NCI-H187 (cell line): ENCODE data around the gene GBGT1.

Experiments used
- DNase-seq, 2 experiments: peaks; one replicate each; lab custom pipeline; 2025; lab: John Stamatoyannopoulos, UW

Gene GBGT1

GRCh38 chr9:133143639-133144141 is 20.0 kb downstream of the GBGT1 start:
- DNase-seq, result no peak

DNA sequence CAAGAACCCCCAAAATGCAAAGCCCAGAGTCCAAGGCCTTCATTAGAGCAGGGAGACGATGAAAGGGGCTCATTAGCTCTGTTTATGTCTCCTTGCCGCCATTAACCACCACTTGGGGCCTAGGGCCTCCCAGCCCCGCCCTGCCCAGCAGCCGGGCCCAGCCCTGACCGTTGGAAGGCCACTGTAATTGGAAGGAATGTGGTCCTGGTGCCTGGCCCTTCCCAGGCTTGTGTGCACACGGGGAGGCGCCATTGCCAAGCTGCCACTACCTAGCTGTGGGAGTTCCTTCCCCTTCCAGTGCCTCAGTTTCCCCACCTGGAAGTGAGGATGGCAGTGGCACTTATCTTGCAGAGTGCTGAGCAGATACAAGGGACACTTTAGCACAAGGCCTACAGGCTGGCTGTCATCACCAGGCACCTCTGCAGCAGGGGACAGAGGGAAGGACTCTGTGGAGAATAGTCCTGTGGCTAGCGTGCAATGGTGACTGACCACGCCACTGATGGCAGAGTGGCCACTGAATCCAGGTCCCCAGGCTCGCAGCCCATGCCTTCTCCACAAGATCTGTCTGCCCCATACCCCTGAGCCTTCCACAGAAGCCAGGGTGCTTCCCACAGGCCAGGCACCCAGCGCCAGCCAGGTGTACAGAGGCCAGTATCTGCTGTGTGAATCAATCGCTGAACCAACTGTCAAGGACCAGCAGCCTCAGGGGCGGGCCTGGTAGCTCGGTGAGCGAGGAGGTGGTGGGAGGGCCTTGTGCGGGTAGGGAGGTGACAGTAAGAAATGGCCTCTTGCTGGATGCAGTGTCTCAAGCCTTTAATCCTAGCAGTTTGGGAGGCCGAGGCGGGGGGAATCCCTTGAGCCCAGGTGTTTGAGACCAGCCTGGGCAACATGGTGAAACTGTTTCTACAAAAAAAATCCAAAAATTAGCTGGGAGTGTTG is 20.8 kb downstream of the GBGT1 start:
- DNase-seq, result no peak

GRCh38 chr9:133141833-133142595 is 21.7 kb downstream of the GBGT1 start:
- DNase-seq, result no peak

GRCh38 chr9:133140606-133141005 is 23.1 kb downstream of the GBGT1 start:
- DNase-seq, result no peak

DNA sequence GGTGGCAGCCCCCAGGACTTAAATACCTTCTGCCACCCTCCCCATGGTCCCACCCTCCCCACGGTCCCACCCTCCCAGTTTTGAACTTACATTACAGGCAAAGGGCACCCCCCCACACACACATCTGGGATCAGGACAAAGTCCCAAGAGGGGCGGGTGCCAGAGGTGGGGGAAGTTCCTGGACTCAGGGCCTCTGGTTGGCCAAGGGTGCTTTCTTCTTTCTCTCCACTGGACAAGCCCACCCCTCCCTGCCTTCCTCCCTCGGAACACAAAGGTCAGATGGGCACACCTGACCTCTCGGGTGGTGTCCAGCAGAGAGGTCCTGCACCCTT is 23.6 kb downstream of the GBGT1 start:
- DNase-seq, result no peak

DNA sequence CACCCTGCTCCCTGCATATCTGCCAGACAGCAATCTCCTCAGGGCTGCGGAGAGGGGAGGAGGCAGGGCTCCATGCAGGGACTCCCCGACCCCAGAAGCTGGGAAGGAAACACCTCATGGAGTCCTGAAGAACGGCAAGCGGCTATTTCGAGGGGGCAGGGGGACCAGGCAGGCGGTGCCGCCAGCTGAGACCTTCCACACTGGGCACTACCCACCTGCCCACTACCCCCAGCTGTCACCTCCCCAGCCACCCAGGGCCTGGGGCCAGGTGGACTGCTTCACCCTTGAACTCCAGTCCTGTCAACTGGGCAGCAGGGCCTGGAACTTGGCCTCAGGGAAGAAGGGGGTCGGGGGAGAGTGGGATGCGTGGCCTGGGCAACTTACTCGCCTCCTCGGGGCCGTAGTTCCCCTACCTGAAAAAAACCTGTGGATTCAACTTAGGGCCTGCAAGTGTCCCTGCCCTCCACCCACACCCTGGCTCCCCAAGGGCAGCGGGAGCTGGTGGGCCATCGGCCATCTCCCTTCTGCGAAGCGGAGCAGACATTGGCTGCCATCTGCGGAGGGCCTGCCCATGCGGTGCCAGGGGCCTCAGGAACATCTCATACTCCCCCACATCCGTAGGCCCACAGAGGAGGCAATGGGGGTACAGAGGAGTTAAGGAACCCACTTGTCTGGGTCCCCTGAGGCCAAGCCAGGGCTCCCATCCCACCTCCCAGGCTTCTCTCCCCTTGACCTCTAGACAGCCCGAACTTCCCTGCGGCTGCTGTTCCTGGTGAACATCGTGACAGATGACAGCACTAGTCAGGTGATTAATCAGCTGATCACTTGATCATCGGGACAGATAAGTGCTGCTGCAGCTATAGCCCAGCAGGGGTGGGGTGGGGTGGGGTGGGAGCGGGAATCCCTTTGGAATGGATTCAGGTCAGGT is 24.2 kb downstream of the GBGT1 start:
- no peak for DNase-seq

GRCh38 chr9:133137451-133138231 is 26.1 kb downstream of the GBGT1 start:
- no peak for DNase-seq

DNA sequence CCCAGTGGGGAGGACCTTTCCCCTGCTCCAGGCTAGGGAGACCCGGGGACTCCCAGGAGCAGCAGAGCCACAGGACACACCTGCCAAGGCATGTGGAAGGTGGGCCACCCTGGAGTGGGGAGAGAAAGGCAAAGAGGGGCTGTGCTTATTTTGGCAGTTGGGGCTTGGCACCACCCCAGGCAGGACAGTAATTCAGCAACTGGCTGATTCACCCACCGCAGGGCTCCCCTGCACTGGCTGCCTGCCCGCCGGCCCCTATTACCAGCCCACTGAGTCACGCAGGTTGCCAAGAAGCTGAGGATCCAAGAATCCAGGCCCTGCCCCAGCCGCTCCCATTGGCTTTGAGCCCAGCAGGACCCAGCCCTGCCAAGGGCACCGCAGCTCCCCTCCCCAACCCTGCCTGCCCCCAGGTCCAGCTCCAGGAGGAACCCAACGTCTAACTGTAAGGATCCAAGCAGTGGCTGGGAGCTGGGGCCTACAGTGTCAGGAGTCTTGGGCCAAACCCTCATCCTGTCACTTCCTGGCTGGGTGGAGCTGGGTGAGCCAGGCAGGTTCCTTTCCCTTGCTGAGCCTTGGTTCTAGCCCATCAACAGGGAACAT is 28.5 kb downstream of the GBGT1 start:
- DNase-seq, result no peak

DNA sequence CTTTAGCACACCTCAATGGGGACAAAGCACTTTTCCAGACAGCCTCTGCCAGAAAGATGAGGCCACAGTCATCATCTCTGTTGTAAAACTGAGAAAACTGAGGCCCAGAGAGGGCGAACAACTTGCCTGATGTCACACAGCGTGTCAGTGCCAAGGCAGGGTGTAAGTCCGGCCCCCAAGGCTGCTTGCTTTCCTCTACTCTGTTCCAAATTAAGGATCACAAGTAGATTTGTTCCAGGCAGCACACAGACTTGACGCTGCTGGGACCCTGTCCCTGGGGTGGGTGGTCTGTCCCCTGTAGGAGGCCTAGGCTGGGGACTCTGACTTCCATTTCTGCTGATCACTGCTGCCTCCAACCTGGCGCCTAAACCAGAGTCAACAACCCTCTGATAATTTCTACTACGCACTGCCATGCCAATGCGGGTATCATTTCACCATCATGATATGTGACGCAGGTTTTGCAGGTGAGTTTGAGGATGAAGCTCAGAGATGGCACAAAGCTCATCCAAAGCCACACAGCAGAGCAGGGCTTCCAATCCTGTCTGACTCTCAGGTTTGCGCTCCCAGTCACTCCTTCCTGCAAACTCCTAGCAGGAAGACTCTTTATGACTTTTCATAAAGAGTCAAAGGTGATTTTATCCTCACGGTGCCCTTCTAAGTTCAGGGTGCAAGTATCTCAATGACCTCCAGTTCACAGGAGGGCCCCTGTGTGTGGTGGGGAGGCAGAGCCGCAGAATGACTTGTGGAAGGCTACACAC is 29.1 kb downstream of the GBGT1 start:
- DNase-seq, result no peak

DNA sequence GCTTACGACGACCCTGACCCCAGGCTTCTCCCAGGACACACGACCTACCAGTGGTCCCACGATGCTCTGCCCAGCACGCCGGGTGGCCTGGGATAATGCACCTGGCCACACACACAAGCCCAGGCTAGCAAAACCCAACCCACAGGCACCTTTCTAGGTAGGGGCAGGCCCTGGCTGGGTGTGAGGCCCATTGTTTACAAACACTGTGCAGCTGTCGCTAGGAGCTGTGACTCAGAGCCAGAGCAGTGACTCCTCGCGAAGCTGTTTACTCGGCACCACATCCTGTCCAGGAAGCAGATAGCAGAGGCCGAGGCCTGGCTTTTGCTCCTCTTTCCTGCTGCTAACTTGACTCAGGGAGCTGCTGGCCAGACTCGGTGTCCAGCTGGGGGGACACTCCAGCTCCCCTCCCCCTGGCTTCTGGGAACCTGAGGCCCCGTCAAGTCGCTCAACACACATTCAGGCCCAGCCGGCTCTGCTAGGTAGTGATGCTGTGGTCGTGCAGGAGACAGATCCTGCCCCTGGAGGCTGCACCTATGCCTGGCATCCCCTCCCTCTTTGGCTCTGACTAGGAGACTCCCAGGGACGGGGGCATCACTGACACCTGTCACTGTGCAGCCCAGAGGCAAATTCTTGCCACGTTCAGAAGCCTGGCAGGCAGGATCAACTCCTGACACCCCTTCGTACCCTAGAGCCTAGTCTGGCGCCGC is 29.9 kb downstream of the GBGT1 start:
- peak in 1 of 2 experiments; percentile 4 for DNase-seq

- no peak for DNase-seq
Measured at GRCh38 chr9:133132174-133132573, 31.5 kb downstream of the GBGT1 start.

DNA sequence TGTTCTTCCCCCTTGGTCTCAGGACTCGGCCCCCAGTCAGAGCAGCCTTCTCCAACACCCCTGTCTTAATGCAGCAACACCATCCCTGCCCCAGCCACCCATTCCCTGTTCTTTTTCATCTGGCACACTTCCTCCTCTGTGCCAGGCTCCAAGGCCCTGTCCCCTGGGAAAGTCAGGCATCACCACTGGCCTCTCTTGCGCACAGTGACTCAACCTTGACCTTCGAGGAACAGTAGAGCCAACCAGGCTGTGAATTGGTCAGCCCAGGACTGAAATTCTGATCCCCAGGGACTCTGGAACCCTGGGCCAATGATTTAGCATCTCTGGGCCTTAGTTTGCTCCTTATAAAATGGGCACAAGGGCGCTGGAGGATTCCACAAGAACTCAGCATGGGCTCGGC is 32.2 kb downstream of the GBGT1 start:
- no peak for DNase-seq

GRCh38 chr9:133130685-133131244 is 32.9 kb downstream of the GBGT1 start:
- no peak for DNase-seq

DNA sequence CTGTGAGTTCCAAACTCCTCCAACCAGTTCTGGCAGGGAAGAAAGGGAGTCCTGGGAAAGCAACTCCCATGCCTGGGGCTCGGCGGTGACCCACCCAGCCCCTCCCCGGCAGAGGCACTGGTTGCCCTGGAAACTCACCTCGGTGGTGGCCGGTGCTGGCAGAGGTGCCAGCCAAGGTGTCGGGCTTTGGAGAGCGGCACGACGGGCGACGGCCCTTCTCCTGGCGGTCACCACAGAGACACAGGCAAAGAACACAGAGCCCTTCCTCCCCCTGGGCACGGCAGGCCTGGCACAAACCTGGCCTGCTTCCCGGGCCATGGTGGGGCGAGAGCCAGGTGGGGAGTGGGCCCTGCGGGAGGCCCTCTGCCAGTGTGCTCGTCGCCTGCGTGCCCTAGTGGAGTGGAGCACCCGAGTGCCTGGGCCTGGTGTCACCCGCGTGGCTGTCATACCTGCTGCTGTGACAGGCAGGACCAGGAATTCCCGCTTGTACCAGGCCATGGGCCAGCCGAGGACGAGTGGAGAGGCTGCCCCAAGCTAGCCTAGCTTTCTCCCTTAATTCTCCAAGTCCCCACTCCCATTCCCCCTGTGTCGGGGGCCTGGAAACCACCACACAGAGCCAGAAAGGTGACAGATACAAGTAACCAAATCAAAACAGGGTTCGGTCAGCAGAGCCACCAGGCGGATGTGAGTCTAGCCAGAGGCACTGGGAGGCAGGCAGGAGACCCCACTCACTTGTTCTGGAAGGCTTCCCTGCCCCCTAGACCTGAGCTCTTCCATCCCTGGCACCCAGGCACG is 34.5 kb downstream of the GBGT1 start:
- DNase-seq, result no peak

DNA sequence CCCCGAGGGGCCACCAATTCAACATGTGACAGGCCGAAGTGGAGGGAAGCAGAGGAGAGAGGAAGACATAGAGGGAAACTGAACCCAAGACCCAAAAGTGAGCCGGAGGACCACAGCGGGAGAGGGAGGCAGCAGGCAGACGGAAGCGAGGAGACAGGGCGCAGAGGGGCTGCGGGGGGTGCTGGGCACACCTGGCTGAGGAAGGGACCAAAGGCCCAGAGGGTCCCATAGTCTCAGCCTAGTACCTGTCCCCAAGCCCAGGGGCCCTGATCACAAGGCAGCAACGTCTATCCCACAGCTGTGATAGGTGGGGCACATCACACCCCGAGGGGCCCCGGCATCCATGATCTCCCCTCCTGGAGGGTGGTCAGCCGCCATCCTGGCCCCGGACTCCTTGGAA is 35.6 kb downstream of the GBGT1 start:
- no peak for DNase-seq

- no peak for DNase-seq
Measured at GRCh38 chr9:133127340-133127981, 36.3 kb downstream of the GBGT1 start.

DNA sequence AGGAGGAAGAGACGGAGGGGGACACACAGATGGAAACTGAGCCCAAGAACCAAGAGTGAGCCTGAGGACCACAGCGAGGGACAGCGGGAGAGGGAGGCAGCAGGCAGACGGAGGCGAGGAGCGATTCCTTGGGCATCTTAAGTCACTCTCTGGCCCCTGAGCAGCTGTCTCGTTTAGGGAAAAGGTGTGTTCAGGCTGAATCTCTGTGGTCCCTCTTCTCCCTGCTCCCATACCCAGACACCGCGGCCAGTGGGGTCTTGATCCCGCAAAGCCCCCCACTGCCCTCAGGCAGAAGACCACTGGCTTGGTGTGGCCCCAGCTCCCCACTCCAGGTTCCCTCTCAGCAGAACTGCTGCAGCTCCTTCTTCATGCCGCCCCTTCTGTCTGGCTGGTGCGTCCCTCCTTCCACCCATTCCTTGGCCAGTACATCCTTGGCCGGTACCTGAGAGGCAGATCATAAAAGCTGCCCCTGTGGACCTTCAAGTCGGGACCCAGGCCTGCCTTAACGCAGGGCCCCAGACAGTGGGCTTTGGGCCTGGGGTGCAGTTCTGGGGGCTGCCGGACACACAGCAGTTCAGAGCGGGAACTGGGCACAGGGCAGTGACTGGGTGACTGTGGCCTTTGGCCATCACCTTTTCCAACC is 36.9 kb downstream of the GBGT1 start:
- DNase-seq, result no peak
